Mesenchymal stem cell (in vitro differentiated cells and primary cell): ENCODE measurements around the gene RAB7B.
A peak's percentile ranks its signal among the peaks of the same experiment; 100 is the strongest.

Experiments
- DNase-seq: peaks from one replicate; pipeline ENCODE4 v3.0.0-alpha.2; 2013
- H2AFZ ChIP-seq: one replicate; pipeline ENCODE4 v1.6.1; 2013; ENCODE audit warnings: low read depth, mild to moderate bottlenecking, control low read depth, inconsistent platforms, low read length, moderate library complexity
- H2AK5ac ChIP-seq: 2 replicates; pipeline ENCODE4 v1.6.1; 2013; ENCODE audit warnings: low read length, moderate library complexity, mild to moderate bottlenecking, inconsistent platforms; ENCODE audit not compliant: severe bottlenecking
- H2BK120ac ChIP-seq: one replicate; pipeline ENCODE4 v1.6.1; 2013; ENCODE audit warnings: low read depth, mild to moderate bottlenecking, inconsistent platforms, low read length, moderate library complexity
- H2BK12ac ChIP-seq, 2 experiments: one replicate each; pipeline ENCODE4 v1.6.1; 2013; ENCODE audit warnings: inconsistent platforms in 2 of 2, low read length in 2 of 2, mild to moderate bottlenecking in 2 of 2, moderate library complexity in 2 of 2, control low read depth in 1 of 2
- H2BK15ac ChIP-seq: one replicate; pipeline ENCODE4 v1.6.1; 2013; ENCODE audit warnings: mild to moderate bottlenecking, low read depth, inconsistent platforms; ENCODE audit not compliant: poor library complexity, severe bottlenecking
- H2BK5ac ChIP-seq: 2 replicates; pipeline ENCODE4 v1.6.1; 2013; ENCODE audit warnings: low read depth, mild to moderate bottlenecking, low read length, control low read depth, inconsistent platforms; ENCODE audit not compliant: poor library complexity, severe bottlenecking
- H3K14ac ChIP-seq, 2 experiments: one replicate each; pipeline ENCODE4 v1.6.1; 2013; ENCODE audit warnings: inconsistent platforms in 2 of 2, low read length in 2 of 2, control low read depth in 1 of 2, mild to moderate bottlenecking in 1 of 2, moderate library complexity in 1 of 2
- H3K18ac ChIP-seq, 2 experiments: one replicate each; pipeline ENCODE4 v1.6.1; 2013; ENCODE audit warnings: inconsistent platforms in 2 of 2, low read length in 2 of 2, control low read depth in 1 of 2, low read depth in 1 of 2, mild to moderate bottlenecking in 1 of 2
- H3K23ac ChIP-seq, 2 experiments: one replicate each; pipeline ENCODE4 v1.6.1; 2013; ENCODE audit warnings: inconsistent platforms in 2 of 2, low read length in 2 of 2, mild to moderate bottlenecking in 2 of 2, moderate library complexity in 2 of 2, control low read depth in 1 of 2
- H3K27ac ChIP-seq: 2 replicates; pipeline ENCODE4 v1.5.1; 2013; ENCODE audit warnings: mild to moderate bottlenecking, moderate library complexity, low read length, control low read depth, inconsistent platforms; ENCODE audit not compliant: poor library complexity, severe bottlenecking
- H3K27me3 ChIP-seq, 2 experiments: 2 replicates each; pipeline versions ENCODE4 v1.6.1 to v1.7.0; 2013; ENCODE audit warnings: low read length in 2 of 2, mild to moderate bottlenecking in 2 of 2, moderate library complexity in 2 of 2, control low read depth in 1 of 2, inconsistent platforms in 1 of 2; ENCODE audit not compliant: control insufficient read depth in 1 of 2, insufficient read depth in 1 of 2
- H3K36me3 ChIP-seq, 2 experiments: 2 replicates each; pipeline versions ENCODE4 v1.6.1 to v1.7.0; 2013; ENCODE audit warnings: low read length in 2 of 2, control low read depth in 1 of 2, inconsistent platforms in 1 of 2, low read depth in 1 of 2, mild to moderate bottlenecking in 1 of 2; ENCODE audit not compliant: insufficient read depth in 2 of 2, control insufficient read depth in 1 of 2
- H3K4ac ChIP-seq, 2 experiments: one replicate each; pipeline ENCODE4 v1.6.1; 2013; ENCODE audit warnings: inconsistent platforms in 2 of 2, low read length in 2 of 2, mild to moderate bottlenecking in 2 of 2, moderate library complexity in 2 of 2, control low read depth in 1 of 2, low read depth in 1 of 2
- H3K4me1 ChIP-seq: 2 replicates; pipeline ENCODE4 v1.6.1; 2013; ENCODE audit warnings: low read depth, low read length, control low read depth; ENCODE audit not compliant: control insufficient read depth, insufficient read depth
- H3K4me2 ChIP-seq: 2 replicates; pipeline ENCODE4 v1.6.1; 2013; ENCODE audit warnings: low read length, mild to moderate bottlenecking, inconsistent platforms; ENCODE audit not compliant: poor library complexity, severe bottlenecking
- H3K4me3 ChIP-seq, 2 experiments: 2 replicates each; pipeline versions ENCODE4 v1.5.1 to v1.7.0; 2013; ENCODE audit warnings: low read length in 2 of 2, mild to moderate bottlenecking in 2 of 2, control low read depth in 1 of 2, low read depth in 1 of 2; ENCODE audit not compliant: insufficient read depth in 1 of 2
- H3K79me1 ChIP-seq: replicated peaks from 2 replicates; pipeline ENCODE4 v1.6.1; 2013; ENCODE audit warnings: mild to moderate bottlenecking, control low read depth, low read length, inconsistent platforms; ENCODE audit not compliant: poor library complexity, severe bottlenecking
- H3K9ac ChIP-seq: 2 replicates; pipeline ENCODE4 v1.7.0; 2013; ENCODE audit warnings: mild to moderate bottlenecking, low read length, moderate library complexity
- H3K9me3 ChIP-seq: 2 replicates; pipeline ENCODE4 v1.7.0; 2013; ENCODE audit warnings: mild to moderate bottlenecking, low read length; ENCODE audit not compliant: control insufficient read depth
- H4K8ac ChIP-seq: one replicate; pipeline ENCODE4 v1.6.1; 2013; ENCODE audit warnings: inconsistent platforms, mild to moderate bottlenecking, low read length, moderate library complexity
- H4K91ac ChIP-seq: one replicate; pipeline ENCODE4 v1.6.1; 2013; ENCODE audit warnings: mild to moderate bottlenecking, low read length, inconsistent platforms
- WGBS: methylation state at CpG from one replicate; pipeline ENCODE4 v1.1.7; 2013; ENCODE audit warnings: mixed read lengths; 5-methylcytosine and 5-hydroxymethylcytosine counted together

Gene RAB7B

DNA sequence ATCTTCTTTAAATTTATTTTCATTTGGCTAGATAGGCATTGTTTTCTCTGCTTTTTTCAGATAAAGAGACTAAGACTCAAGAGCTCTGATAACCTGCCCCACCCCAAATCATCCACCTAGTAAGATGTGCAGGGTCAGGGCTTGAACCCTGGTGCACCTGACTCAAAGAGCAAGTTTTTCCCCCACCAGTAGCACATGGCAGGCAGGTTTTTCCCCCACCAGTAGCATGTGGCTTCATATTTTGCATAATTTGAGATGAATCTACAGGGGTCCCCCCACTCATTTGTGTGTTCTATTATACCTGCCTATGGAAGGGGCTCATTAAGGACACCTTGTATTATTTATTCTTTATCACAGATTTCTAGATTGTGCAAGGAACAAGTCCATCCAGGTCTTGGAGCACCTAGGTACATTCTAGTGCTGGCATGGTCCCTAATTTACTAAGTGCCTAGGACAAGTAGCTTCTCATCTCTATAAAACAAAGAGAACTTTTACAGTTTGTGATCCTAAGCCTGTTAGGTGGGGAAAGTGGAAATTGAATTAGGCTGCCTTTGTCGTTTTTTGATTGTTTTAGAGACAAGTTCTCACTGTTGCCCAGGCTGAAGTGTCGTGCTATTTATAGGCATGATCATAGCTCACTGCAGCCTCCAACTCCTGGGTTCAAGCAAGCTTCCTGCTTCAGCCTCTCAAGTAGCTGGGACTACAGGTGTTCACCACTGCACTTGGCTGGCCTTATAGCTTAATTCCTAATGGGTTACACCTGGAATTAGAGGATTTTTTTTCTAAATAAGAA, 33.7 kb upstream of the RAB7B start:
- Histone ChIP-seq H3K27me3 (peaks cover 0 to 65% of the 10 kb centered on the region in 2 experiments), H3K23ac (no peak overlapping the region), H3K27ac (no peak overlapping the region), H3K4me1 (peaks cover 9% of the 10 kb centered on the region), H3K14ac (no peak overlapping the region), H2BK5ac (no peak overlapping the region), H2BK12ac (no peak overlapping the region), H3K18ac (no peak overlapping the region), H2AFZ (no peak overlapping the region), H3K36me3 (no peaks in the 10 kb centered on the region), H3K4me3 (no peak overlapping the region), H3K4ac (no peak overlapping the region), H2AK5ac (no peak overlapping the region), H3K9ac (no peak overlapping the region), H2BK15ac (no peak overlapping the region), H2BK120ac (no peak overlapping the region), H3K79me1 (no peaks in the 10 kb centered on the region), H4K8ac (no peak overlapping the region), H4K91ac (no peak overlapping the region), H3K4me2 (no peak overlapping the region), H3K9me3 (no peaks in the 10 kb centered on the region)
- DNase-seq, result no peak
- WGBS, result 59% methylated on average over 2 of the region's 2 CpGs

DNA sequence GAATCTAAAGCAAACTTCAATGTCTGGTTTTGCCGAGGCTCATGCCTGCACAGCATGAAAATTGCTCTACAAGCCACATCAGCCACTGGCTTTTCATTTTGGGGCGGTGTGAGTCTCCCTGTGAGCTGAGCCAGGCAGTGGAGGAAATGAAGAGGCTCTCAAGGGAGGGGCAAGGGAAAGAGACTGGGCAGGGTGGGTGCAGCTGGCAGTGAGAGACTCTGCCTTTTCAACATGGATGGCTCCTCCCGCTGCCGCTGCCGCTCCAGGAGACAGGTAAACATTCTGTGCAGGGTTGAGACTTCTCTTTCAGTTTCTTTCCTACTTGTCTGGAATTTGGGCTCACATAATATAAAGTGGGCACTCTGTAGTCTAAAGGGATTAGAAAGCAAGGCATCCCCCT, 31.8 kb upstream of the RAB7B start:
- no peak overlapping the region for H2AK5ac ChIP-seq
- 100% methylated on average over 5 of the region's 5 CpGs for WGBS

DNA sequence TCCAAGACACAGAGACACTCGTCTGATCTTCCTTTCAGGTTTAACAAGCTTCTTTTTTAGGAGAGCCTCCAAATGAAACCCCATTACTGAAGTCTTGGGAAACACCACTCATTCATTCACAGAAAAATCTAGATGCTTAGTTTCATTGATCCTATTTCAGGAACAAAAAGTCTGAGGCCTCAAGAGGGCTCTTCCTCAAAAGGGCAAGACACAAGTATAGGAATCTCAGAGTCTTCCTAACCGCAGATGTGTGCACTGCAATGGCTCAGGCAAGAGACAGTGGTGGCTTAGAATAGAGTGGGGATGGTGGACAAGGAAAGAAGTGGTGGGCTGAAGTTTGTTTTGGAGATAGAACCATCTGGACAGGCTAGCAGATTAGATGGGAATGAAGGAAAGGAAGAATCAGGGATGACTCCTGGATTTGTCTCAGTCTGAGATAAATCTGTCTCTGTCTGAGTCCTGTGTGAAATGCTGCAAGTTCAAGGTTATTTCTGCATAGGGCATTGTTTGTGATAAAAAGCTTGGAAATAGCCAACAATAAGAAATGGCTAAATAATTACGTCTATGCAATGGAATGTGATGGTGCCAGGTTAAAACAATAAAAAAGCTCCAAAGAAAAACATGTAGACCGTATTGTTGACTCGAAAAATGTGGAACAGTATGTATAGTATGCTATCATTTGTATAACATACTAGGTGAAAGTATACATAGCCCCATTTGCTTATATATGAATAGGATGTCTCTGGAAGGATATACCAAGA, 29.4 kb upstream of the RAB7B start:
- Histone ChIP-seq H3K9me3 (no peaks in the 10 kb centered on the region), H3K4me1 (peaks cover 5% of the 10 kb centered on the region), H3K4me3 (no peak overlapping the region), H2BK120ac (no peak overlapping the region), H4K91ac (no peak overlapping the region), H3K9ac (no peak overlapping the region), H3K27ac (no peak overlapping the region), H3K4me2 (no peak overlapping the region), H3K14ac (no peak overlapping the region), H3K36me3 (no peaks in the 10 kb centered on the region), H3K4ac (no peak overlapping the region), H3K27me3 (peaks cover 0 to 38% of the 10 kb centered on the region in 2 experiments), H3K79me1 (peaks cover 1% of the 10 kb centered on the region), H3K18ac (no peak overlapping the region), H2BK15ac (no peak overlapping the region), H2BK12ac (no peak overlapping the region), H3K23ac (no peak overlapping the region), H2AK5ac (no peak overlapping the region), H2BK5ac (no peak overlapping the region), H2AFZ (no peak overlapping the region), H4K8ac (no peak overlapping the region)
- WGBS, result 76% methylated on average over 3 of the region's 5 CpGs
- DNase-seq, result no peak

More for the DNA sequence above, 31.8 kb upstream of the RAB7B start:
- no peak overlapping the region for H2BK12ac ChIP-seq
- no peak overlapping the region for H4K8ac ChIP-seq
- no peak overlapping the region for H3K14ac ChIP-seq
- H2BK120ac ChIP-seq, result no peak overlapping the region
- no peak overlapping the region for H3K4me3 ChIP-seq
- H3K27me3 ChIP-seq, result peaks cover 0 to 49% of the 10 kb centered on the region in 2 experiments
- no peak overlapping the region for H3K4ac ChIP-seq
- H4K91ac ChIP-seq, result no peak overlapping the region
- no peak overlapping the region for H3K23ac ChIP-seq
- no peak overlapping the region for H3K27ac ChIP-seq
- no peak overlapping the region for H3K18ac ChIP-seq
- no peak overlapping the region for H2AFZ ChIP-seq
- H2BK5ac ChIP-seq, result no peak overlapping the region
- H3K4me2 ChIP-seq, result no peak overlapping the region
- H2BK15ac ChIP-seq, result no peak overlapping the region
- H3K9ac ChIP-seq, result no peak overlapping the region
- peaks cover 5% of the 10 kb centered on the region for H3K4me1 ChIP-seq
- H3K36me3 ChIP-seq, result no peaks in the 10 kb centered on the region
- DNase-seq, result no peak
- no peaks in the 10 kb centered on the region for H3K9me3 ChIP-seq
- H3K79me1 ChIP-seq, result no peaks in the 10 kb centered on the region

DNA sequence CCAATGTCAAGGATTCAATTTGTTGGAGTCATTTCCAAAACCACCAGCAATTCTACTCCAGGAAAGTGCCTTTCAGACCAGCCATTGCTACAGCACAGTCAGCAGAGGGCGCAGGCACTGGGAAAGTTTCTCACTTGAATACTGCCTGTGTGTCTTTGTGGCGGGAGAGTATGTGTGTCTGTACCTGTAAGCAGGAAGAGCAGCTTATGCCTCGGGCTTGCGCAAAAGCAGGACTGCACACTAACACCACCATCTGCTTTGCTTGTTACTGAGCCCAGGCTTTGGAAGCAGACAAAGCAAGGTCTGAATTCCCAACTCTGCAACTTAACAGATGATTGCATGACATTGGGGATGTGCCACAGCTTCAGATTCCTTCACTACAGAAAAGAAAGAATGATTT, 27.5 kb upstream of the RAB7B start:
- Histone ChIP-seq H2BK5ac (no peak overlapping the region), H4K91ac (no peak overlapping the region), H3K9ac (no peak overlapping the region), H2AFZ (no peak overlapping the region), H3K4me1 (peaks cover 5% of the 10 kb centered on the region), H3K27ac (no peak overlapping the region), H3K27me3 (peaks cover 0 to 22% of the 10 kb centered on the region in 2 experiments), H3K4me3 (no peak overlapping the region), H4K8ac (no peak overlapping the region), H2BK12ac (no peak overlapping the region), H3K79me1 (peaks cover 1% of the 10 kb centered on the region), H3K36me3 (no peaks in the 10 kb centered on the region), H2BK15ac (no peak overlapping the region), H3K9me3 (no peaks in the 10 kb centered on the region), H2AK5ac (no peak overlapping the region), H3K14ac (no peak overlapping the region), H3K4me2 (no peak overlapping the region), H2BK120ac (no peak overlapping the region), H3K23ac (no peak overlapping the region), H3K18ac (no peak overlapping the region), H3K4ac (no peak overlapping the region)
- 9% methylated on average over 3 of the region's 4 CpGs for WGBS
- DNase-seq, result peak; percentile 60
